Measurements from ENCODE around the gene EPHB1.
"Not testable (repeated sequence)": the region's sequence is repeated elsewhere in the genome, so short reads cannot be mapped to it uniquely, and the experiment has no call there.

Gene EPHB1

GRCh38 chr3:135228201-135228600 is 433.1 kb downstream of the EPHB1 start:
- peak; percentile 32 to 45 for DNase-seq

- peak; percentile 37 to 42 for DNase-seq
Measured at GRCh38 chr3:135229018-135229495, 434.0 kb downstream of the EPHB1 start.

- no peak for DNase-seq
Measured at GRCh38 chr3:135231737-135232136, 436.7 kb downstream of the EPHB1 start.

- no peak for DNase-seq
Measured at GRCh38 chr3:135232226-135232625, 437.2 kb downstream of the EPHB1 start.

GRCh38 chr3:135233476-135233875 is 438.4 kb downstream of the EPHB1 start:
- DNase-seq = not testable (repeated sequence)

- no peak for DNase-seq
Measured at GRCh38 chr3:135235541-135235940, 440.5 kb downstream of the EPHB1 start.

GRCh38 chr3:135237371-135238143 is 442.5 kb downstream of the EPHB1 start:
- no peak for DNase-seq

GRCh38 chr3:135238236-135238830 is 443.3 kb downstream of the EPHB1 start:
- no peak for DNase-seq

- no peak for DNase-seq
Measured at GRCh38 chr3:135238871-135239614, 444.0 kb downstream of the EPHB1 start.

- no peak for DNase-seq
Measured at GRCh38 chr3:135239615-135239884, 444.5 kb downstream of the EPHB1 start.

- no peak for DNase-seq
Measured at GRCh38 chr3:135240426-135240825, 445.4 kb downstream of the EPHB1 start.

GRCh38 chr3:135242285-135242684 is 447.2 kb downstream of the EPHB1 start:
- DNase-seq = no peak

GRCh38 chr3:135243616-135244015 is 448.6 kb downstream of the EPHB1 start:
- DNase-seq = no peak

- no peak for DNase-seq
Measured at GRCh38 chr3:135246027-135246426, 451.0 kb downstream of the EPHB1 start.

GRCh38 chr3:135248213-135248612 is 453.2 kb downstream of the EPHB1 start:
- no peak for DNase-seq

- DNase-seq = no peak
Measured at GRCh38 chr3:135249186-135249585, 454.1 kb downstream of the EPHB1 start.

- no peak for DNase-seq
Measured at GRCh38 chr3:135258916-135259315, 463.9 kb downstream of the EPHB1 start.

GRCh38 chr3:135260025-135260424 is 465.0 kb downstream of the EPHB1 start:
- DNase-seq = no peak

- DNase-seq = no peak
Measured at GRCh38 chr3:135261214-135261775, 466.2 kb downstream of the EPHB1 start.

GRCh38 chr3:135261916-135262315 is 466.9 kb downstream of the EPHB1 start:
- no peak for DNase-seq

GRCh38 chr3:135262441-135262840 is 467.4 kb downstream of the EPHB1 start:
- DNase-seq = no peak

- DNase-seq = no peak
Measured at GRCh38 chr3:135263331-135263730, 468.3 kb downstream of the EPHB1 start.

- no peak for DNase-seq
Measured at GRCh38 chr3:135267487-135267886, 472.4 kb downstream of the EPHB1 start.
